Common myeloid progenitor, CD34-positive (primary cell): Measurements from ENCODE around the gene WDTC1.

Source experiments
- CTCF ChIA-PET: fragments of 350-600 bp; sonication (Branson Sonifier 250); formaldehyde crosslinking; loops from one replicate; lab custom pipeline; 2021; ENCODE audit warnings: antibody characterized with exemption; lab: Charles Lee
- POLR2A ChIA-PET: fragments of 350-600 bp; sonication (Branson Sonifier 250); formaldehyde crosslinking; loops from one replicate; lab custom pipeline; 2021; ENCODE audit warnings: antibody characterized with exemption; lab: Charles Lee
- DNase-seq, 3 donors: peaks; one replicate each; pipeline versions ENCODE4 v3.0.0 to v3.0.0-alpha.2; 2013
- H3K27ac ChIP-seq, 2 experiments: 1 replicate in 1 of 2; 2 replicates in 1 of 2; pipeline ENCODE4 v1.7.0; 2013; ENCODE audit warnings: inconsistent platforms in 2 of 2, low read length in 2 of 2, mild to moderate bottlenecking in 2 of 2, low read depth in 1 of 2, moderate library complexity in 1 of 2; ENCODE audit not compliant: severe bottlenecking in 2 of 2, insufficient read depth in 1 of 2, poor library complexity in 1 of 2
- H3K27me3 ChIP-seq, 5 experiments: replicated peaks in 2 of 5; 1 replicate in 3 of 5; 2 replicates in 2 of 5; pipeline versions ENCODE4 v1.6.1 to v1.7.0; 2013; ENCODE audit warnings: low read length in 4 of 5, mild to moderate bottlenecking in 2 of 5, moderate library complexity in 2 of 5, inconsistent platforms in 1 of 5; ENCODE audit not compliant: insufficient read depth in 5 of 5, control insufficient read depth in 4 of 5
- H3K36me3 ChIP-seq, 4 experiments: 1 replicate in 2 of 4; 2 replicates in 2 of 4; pipeline versions ENCODE4 v1.6.1 to v1.7.0; 2013; ENCODE audit warnings: low read length in 3 of 4, control low read depth in 1 of 4, mild to moderate bottlenecking in 1 of 4; ENCODE audit not compliant: control insufficient read depth in 4 of 4, insufficient read depth in 4 of 4
- H3K4me1 ChIP-seq, 4 experiments: 1 replicate in 3 of 4; 2 replicates in 1 of 4; pipeline versions ENCODE4 v1.6.1 to v1.7.1; 2013; ENCODE audit warnings: low read length in 3 of 4, mild to moderate bottlenecking in 3 of 4, control low read depth in 1 of 4, inconsistent platforms in 1 of 4, moderate library complexity in 1 of 4; ENCODE audit not compliant: control insufficient read depth in 4 of 4, insufficient read depth in 4 of 4; ENCODE audit errors: control extremely low read depth in 1 of 4
- H3K4me3 ChIP-seq, 7 experiments: 1 replicate in 4 of 7; 2 replicates in 3 of 7; pipeline versions ENCODE4 v1.5.1 to v1.7.0; 2013; ENCODE audit warnings: mild to moderate bottlenecking in 7 of 7, low read length in 6 of 7, moderate library complexity in 6 of 7, inconsistent platforms in 2 of 7, low read depth in 2 of 7, control low read depth in 1 of 7; ENCODE audit not compliant: insufficient read depth in 4 of 7, control insufficient read depth in 1 of 7; ENCODE audit errors: extremely low read depth in 1 of 7
- H3K9me3 ChIP-seq, 5 experiments: 1 replicate in 4 of 5; 2 replicates in 1 of 5; pipeline versions ENCODE4 v1.6.1 to v1.7.1; 2013; ENCODE audit warnings: low read length in 4 of 5, mild to moderate bottlenecking in 2 of 5, inconsistent platforms in 1 of 5, low read depth in 1 of 5, moderate library complexity in 1 of 5; ENCODE audit not compliant: control insufficient read depth in 4 of 5, insufficient read depth in 2 of 5; ENCODE audit errors: control extremely low read depth in 1 of 5
- WGBS: methylation state at CpG from one replicate; pipeline ENCODE4 v1.1.5; 2013; ENCODE audit not compliant: insufficient coverage; 5-methylcytosine and 5-hydroxymethylcytosine counted together

The WDTC1 gene

GRCh38 chr1:27336756-27337155, 102.3 kb downstream of the WDTC1 start:
- H3K9me3 ChIP-seq, result no peaks in the 10 kb centered on the region
- CTCF ChIA-PET, result interaction anchor here (1.0 to 2.4 kb wide), 6 partner anchors 8 to 275 kb away, joined by 3 to 10 read pairs (median 4); no protein-coding TSS in a partner anchor
- POLR2A ChIA-PET, result interaction anchor here (0.6 kb wide), 1 partner anchor 156 kb away, joined by 6 read pairs; no protein-coding TSS in a partner anchor
- H3K4me3 ChIP-seq, result no peak overlapping the region
- 100% methylated on average over 5 of the region's 5 CpGs for WGBS
- no peaks in the 10 kb centered on the region for H3K27me3 ChIP-seq
- DNase-seq, result no peak
- H3K4me1 ChIP-seq, result peaks cover 3 to 28% (median 11%) of the 10 kb centered on the region in 4 experiments
- H3K36me3 ChIP-seq, result peaks cover 5 to 53% (median 41%) of the 10 kb centered on the region in 4 experiments
- no peak overlapping the region for H3K27ac ChIP-seq

DNA sequence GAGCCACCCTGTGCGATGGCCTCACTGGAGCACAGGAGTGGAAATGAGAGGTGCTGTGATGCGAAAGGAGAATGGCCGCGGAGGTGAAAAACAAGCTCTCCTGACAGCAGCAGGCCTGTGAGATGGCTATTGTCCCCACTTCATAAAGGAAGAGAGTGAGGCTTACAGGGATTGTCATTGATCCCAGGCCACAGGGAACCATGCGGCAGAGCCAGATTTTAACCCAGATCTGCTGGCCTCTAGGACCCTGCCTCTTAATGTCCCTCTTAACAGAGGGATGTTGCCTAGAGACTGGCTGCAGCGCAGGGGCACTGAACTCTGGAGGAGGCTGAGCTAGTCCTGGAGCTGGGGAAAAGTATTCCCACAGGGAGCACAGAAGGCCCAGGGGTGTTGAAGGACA, 104.3 kb downstream of the WDTC1 start:
- H3K4me3 ChIP-seq, result no peak overlapping the region
- H3K27ac ChIP-seq, result no peak overlapping the region
- H3K27me3 ChIP-seq, result no peaks in the 10 kb centered on the region
- peaks cover 3 to 34% (median 28%) of the 10 kb centered on the region in 4 experiments for H3K36me3 ChIP-seq
- H3K9me3 ChIP-seq, result no peaks in the 10 kb centered on the region
- CTCF ChIA-PET, result interaction anchor here (0.5 to 2.0 kb wide), 6 partner anchors 17 to 733 kb away, joined by 3 to 6 read pairs (median 3); no protein-coding TSS in a partner anchor
- 97% methylated on average over 4 of the region's 6 CpGs for WGBS
- H3K4me1 ChIP-seq, result peaks cover 3 to 48% (median 30%) of the 10 kb centered on the region in 4 experiments
- no peak for DNase-seq
- POLR2A ChIA-PET, result no interaction called here

DNA sequence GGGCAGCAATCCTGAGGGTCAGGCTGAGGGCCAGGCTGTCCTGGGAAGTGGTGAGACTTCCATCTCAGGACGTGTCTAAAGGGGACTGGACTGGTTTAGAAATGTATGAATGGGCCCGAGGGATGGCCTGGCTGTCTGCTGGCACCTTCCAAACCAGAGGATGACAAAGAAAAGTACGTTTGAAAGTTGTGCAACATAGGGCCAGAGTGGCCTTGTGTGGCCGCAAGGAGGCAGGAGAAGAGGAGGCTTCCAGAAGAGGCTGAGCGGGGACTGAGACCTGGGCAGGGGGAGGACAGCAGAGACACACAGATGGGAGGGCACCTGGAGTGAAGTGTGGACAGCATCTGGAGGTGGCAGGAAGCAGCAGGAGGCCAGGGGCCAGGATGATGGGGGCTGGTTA, 104.8 kb downstream of the WDTC1 start:
- CTCF ChIA-PET, result interaction anchor here (0.5 to 2.0 kb wide), 5 partner anchors 18 to 733 kb away, joined by 3 to 6 read pairs (median 3); no protein-coding TSS in a partner anchor
- POLR2A ChIA-PET, result no interaction called here
- 94% methylated on average over 5 of the region's 5 CpGs for WGBS
- Histone ChIP-seq H3K36me3 (peaks cover 0 to 29% (median 24%) of the 10 kb centered on the region in 4 experiments), H3K4me3 (no peak overlapping the region), H3K4me1 (peaks cover 3 to 52% (median 34%) of the 10 kb centered on the region in 4 experiments), H3K27me3 (no peaks in the 10 kb centered on the region), H3K27ac (no peak overlapping the region), H3K9me3 (no peaks in the 10 kb centered on the region)
- DNase-seq, result no peak

DNA sequence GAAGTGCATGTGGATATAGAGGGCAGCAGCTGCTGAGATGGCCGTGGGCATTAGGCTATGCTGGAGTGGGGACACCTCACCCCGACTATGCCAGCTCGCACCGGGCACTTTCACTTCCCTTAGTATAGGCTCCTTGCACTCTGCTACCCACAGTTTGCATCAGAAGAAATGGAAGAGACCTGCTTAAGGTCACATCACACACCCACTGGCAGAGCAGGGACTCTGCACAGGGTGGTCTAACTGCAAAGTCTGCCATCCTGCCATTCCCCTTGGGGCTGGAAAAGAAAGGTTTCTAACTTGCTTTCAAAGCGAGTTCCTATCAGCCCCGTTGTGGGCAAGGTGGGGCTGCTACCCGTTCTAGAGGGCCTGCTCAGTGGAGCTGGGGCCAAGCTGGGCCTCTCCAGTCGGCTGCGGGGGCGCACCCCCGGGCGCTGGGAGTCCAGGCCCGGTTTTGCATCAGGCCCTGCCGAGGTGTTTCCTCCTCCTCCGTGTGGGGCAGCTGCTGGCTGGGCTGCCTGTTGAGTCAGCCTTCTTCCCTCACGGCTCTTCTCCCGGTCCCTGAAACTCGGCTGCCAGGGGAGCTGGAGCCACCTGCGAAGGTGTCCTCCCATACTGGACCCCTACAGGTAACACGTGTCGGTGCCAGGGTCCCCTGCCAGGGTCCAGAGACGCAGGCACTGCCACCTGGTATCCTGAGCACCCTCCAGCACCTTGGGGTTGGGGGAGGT, 107.3 kb downstream of the WDTC1 start, which contains the start of gene SYTL1:
Gene SYTL1 (plus strand): TSS at position 498 of the 728 bp plus-strand sequence. CDS start 3,313 bp downstream, outside the sequence.
- ChIA-PET CTCF (interaction anchor here (0.7 to 7.2 kb wide), 10 partner anchors 9 to 72 kb away, joined by 3 to 102 read pairs (median 7); partner anchors contain the start of gene MAP3K6), POLR2A (interaction anchor here (0.7 to 1.4 kb wide), 2 partner anchors 9 to 15 kb away, joined by 3 to 4 read pairs; no protein-coding TSS in a partner anchor)
- DNase-seq, result peak; percentile 68 to 88 (median 82)
- WGBS, result under 1% methylated on average over 14 of the region's 22 CpGs
- Histone ChIP-seq H3K27ac (peak within 1 kb of the TSS; percentile 50 to 84), H3K36me3 (peaks cover 0 to 20% (median 11%) of the 10 kb centered on the region in 4 experiments), H3K4me1 (peaks cover 3 to 56% (median 36%) of the 10 kb centered on the region in 4 experiments), H3K9me3 (no peaks in the 10 kb centered on the region), H3K4me3 (peak within 1 kb of the TSS; percentile 56 to 93 (median 83)), H3K27me3 (no peaks in the 10 kb centered on the region)

- H3K4me1 ChIP-seq, result peaks cover 3 to 56% (median 36%) of the 10 kb centered on the region in 4 experiments
- peak overlapping the region; percentile 56 to 93 (median 83) for H3K4me3 ChIP-seq
- WGBS, result 9% methylated on average over 7 of the region's 8 CpGs
- H3K36me3 ChIP-seq, result peaks cover 0 to 23% (median 11%) of the 10 kb centered on the region in 4 experiments
- H3K27ac ChIP-seq, result peak overlapping the region; percentile 50 to 84
- DNase-seq, result peak in 2 of 3 donors; percentile 35 to 53
- ChIA-PET CTCF (interaction anchor here (1.3 to 7.2 kb wide), 9 partner anchors 10 to 72 kb away, joined by 3 to 102 read pairs (median 8); partner anchors contain the start of gene MAP3K6), POLR2A (interaction anchor here (0.7 to 1.4 kb wide), 2 partner anchors 10 to 15 kb away, joined by 3 to 4 read pairs; no protein-coding TSS in a partner anchor)
- no peaks in the 10 kb centered on the region for H3K9me3 ChIP-seq
- H3K27me3 ChIP-seq, result no peaks in the 10 kb centered on the region
Measured at GRCh38 chr1:27342391-27342777, 108.0 kb downstream of the WDTC1 start.

- POLR2A ChIA-PET, result interaction anchor here (0.7 to 1.4 kb wide), 3 partner anchors 11 to 14 kb away, joined by 3 to 4 read pairs (median 3); no protein-coding TSS in a partner anchor
- H3K27ac ChIP-seq, result peak overlapping the region; percentile 50 to 84
- 3% methylated on average over 27 of the region's 31 CpGs for WGBS
- no peaks in the 10 kb centered on the region for H3K27me3 ChIP-seq
- no peaks in the 10 kb centered on the region for H3K9me3 ChIP-seq
- CTCF ChIA-PET, result interaction anchor here (0.7 to 7.2 kb wide), 13 partner anchors 10 to 53 kb away, joined by 3 to 102 read pairs (median 6); partner anchors contain the start of gene MAP3K6
- H3K36me3 ChIP-seq, result peaks cover 0 to 29% (median 14%) of the 10 kb centered on the region in 4 experiments
- H3K4me1 ChIP-seq, result peaks cover 3 to 56% (median 36%) of the 10 kb centered on the region in 4 experiments
- DNase-seq, result peak; percentile 77 to 94 (median 91)
- H3K4me3 ChIP-seq, result peak overlapping the region; percentile 39 to 93 (median 83)
Measured at GRCh38 chr1:27342778-27343638, 108.6 kb downstream of the WDTC1 start.
